Lower leg skin (tissue), 4 donors: ENCODE measurements around the gene FMO2. TPM values are rescaled to one million over a fixed set of nuclear protein-coding genes. Genes with fewer than 3 reads are reported as not detected.

Source experiments
- DNase-seq, 2 donors: peaks; one replicate each; pipeline ENCODE4 v3.0.0-alpha.2; 2019; ENCODE audit warnings: low spot score in 2 of 2
- H3K4me3 ChIP-seq: fragments of 200-600 bp; sonication (generic); 2 replicates; pipeline ENCODE4 v1.5.1; 2017; ENCODE audit warnings: mild to moderate bottlenecking, low read depth; ENCODE audit not compliant: poor library complexity, severe bottlenecking
- POLR2A ChIP-seq, 2 donors: fragments of 450-650 bp; IDR thresholded peaks; one replicate each; pipeline ENCODE4 v1.6.1; 2016 to 2017; ENCODE audit warnings: antibody characterized with exemption in 2 of 2, mild to moderate bottlenecking in 1 of 2, moderate library complexity in 1 of 2
- WGBS, 2 donors: methylation state at CpG; one replicate each; pipeline ENCODE4 v1.1.5; 2018; 5-methylcytosine and 5-hydroxymethylcytosine counted together
- intact Hi-C: fragments of 100-400 bp; cut with DNase I; formaldehyde crosslinking; loops from one replicate; pipeline ENCODE4 v1.15.0; 2023; ENCODE audit warnings: low total_unique reads
- total RNA-seq, 4 donors: library from RNA; depleted of rRNA; stranded (reverse); fragments of >200 nt; gene quantifications; one replicate each; pipeline ENCODE4 v1.1.0, GENCODE V29; 2016
- TF ChIP-seq, protein P1 (sequence below), 3 donors: fragments of 450-650 bp; IDR thresholded peaks; one replicate each; pipeline ENCODE4 v1.5.1; 2016; ENCODE audit warnings: antibody characterized with exemption in 3 of 3, mild to moderate bottlenecking in 3 of 3, moderate library complexity in 2 of 3

The FMO2 gene, protein sequence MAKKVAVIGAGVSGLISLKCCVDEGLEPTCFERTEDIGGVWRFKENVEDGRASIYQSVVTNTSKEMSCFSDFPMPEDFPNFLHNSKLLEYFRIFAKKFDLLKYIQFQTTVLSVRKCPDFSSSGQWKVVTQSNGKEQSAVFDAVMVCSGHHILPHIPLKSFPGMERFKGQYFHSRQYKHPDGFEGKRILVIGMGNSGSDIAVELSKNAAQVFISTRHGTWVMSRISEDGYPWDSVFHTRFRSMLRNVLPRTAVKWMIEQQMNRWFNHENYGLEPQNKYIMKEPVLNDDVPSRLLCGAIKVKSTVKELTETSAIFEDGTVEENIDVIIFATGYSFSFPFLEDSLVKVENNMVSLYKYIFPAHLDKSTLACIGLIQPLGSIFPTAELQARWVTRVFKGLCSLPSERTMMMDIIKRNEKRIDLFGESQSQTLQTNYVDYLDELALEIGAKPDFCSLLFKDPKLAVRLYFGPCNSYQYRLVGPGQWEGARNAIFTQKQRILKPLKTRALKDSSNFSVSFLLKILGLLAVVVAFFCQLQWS
- total RNA-seq, result 10 to 100 TPM in 1 of 4 donors, 1 to 10 TPM in 3; 2.5 to 11.1 (median 9.8) TPM

DNA sequence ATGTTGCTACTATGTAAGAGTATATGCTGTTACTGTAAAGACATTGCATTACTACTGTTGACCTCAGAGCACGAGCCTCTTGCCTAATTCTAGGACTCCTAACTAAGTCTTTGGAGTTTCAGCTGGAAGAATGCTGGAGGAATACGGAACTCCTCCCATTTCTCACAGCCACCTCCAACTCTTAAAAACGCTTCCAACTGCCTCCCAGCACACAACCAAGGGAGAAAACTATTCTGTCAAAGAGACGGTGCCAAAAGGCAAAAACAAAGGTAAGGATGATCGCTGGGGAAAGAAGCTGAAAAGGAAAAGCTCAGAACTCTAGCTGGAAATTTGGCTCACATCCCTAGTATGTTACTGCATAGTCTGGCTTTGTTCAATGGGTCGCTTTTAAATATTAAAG is at the start of gene FMO2:
Gene FMO2, plus strand, starts transcription at position 210 of the 400 bp plus-strand sequence. CDS start 414 bp downstream, outside the sequence.
- H3K4me3 ChIP-seq, result no peak within 1 kb of the TSS
- no peak for DNase-seq
- intact Hi-C loops, result no loop called here
- TF ChIP-seq, protein P1, sequence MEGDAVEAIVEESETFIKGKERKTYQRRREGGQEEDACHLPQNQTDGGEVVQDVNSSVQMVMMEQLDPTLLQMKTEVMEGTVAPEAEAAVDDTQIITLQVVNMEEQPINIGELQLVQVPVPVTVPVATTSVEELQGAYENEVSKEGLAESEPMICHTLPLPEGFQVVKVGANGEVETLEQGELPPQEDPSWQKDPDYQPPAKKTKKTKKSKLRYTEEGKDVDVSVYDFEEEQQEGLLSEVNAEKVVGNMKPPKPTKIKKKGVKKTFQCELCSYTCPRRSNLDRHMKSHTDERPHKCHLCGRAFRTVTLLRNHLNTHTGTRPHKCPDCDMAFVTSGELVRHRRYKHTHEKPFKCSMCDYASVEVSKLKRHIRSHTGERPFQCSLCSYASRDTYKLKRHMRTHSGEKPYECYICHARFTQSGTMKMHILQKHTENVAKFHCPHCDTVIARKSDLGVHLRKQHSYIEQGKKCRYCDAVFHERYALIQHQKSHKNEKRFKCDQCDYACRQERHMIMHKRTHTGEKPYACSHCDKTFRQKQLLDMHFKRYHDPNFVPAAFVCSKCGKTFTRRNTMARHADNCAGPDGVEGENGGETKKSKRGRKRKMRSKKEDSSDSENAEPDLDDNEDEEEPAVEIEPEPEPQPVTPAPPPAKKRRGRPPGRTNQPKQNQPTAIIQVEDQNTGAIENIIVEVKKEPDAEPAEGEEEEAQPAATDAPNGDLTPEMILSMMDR (IDR thresholded peaks at IDR 0.05), result no peak
- TF ChIP-seq POLR2A (IDR thresholded peaks at IDR 0.05), result no peak
- 25 to 31% methylated on average over 6 of the region's 6 CpGs for WGBS, 2 donors

DNA sequence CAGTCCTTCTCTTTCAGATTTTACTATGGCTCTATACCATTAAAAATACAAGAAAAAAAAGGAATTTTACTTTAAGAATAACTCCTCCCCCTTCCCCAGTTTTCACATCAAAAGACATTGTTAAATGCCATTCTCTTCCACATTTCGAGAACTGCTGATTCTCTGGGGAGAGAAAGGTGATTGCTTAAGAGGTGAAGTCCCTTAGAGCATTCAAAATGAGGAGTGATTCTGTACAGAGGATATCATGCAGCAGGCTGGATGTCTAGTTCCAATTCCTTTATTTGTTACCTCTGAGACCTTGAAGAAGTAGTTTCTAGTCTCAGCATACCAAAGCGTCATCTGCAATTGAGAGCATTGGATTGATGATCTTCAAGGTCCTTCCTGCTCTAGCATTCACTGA is 47.5 kb upstream of the FMO2 start:
- intact Hi-C loops, result no loop called here
- DNase-seq, result no peak
- TF ChIP-seq, protein P1 (IDR thresholded peaks at IDR 0.05), result no peak
- no peak for TF ChIP-seq POLR2A (IDR thresholded peaks at IDR 0.05)
- 65 to 74% methylated on average over 2 of the region's 2 CpGs for WGBS, 2 donors
- no peak overlapping the region for H3K4me3 ChIP-seq

DNA sequence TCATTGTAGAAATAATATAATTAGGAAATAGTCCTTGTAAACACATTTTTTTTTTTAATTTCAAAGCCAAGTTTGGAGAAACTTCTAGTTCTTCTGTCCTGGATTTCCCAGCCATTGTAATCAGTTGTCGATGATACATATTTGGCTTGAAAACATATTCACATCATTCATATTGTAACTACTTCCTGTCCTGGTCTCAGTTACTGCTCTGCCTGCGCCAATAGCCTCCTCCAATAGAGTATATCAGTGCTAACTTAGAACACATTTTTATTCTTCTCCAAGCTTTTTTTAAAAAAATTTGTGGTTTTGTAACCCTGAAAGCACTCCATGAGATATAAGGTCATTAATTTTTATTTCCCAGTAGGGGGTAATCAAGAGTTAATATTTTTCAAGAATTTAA is 46.1 kb upstream of the FMO2 start:
- intact Hi-C loops, result no loop called here
- WGBS, 2 donors, result 53 to 60% methylated on average over 2 of the region's 2 CpGs
- TF ChIP-seq, protein P1 (IDR thresholded peaks at IDR 0.05), result no peak
- no peak for TF ChIP-seq POLR2A (IDR thresholded peaks at IDR 0.05)
- no peak overlapping the region for H3K4me3 ChIP-seq
- DNase-seq, result peak in 1 of 2 donors; percentile 26

DNA sequence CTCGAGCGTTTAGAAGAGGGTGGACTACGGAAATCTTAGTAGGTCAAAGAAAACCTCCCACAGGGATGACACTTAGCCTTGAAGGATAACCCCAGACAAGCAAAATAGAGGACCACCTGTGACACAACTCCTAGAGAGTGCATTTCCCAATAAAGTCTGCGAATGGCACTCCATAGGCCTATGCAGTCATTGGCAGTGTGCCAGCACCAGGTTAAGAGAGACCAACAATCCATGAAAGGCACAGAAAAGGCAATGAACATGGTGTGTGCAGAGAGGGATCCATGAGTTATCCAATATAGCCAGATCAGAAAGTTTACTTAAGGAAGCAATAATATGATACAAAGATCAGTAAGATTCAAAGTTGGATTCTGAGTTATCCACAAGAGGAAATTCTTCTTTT is 45.2 kb upstream of the FMO2 start:
- WGBS, 2 donors, result 95% methylated on average over 4 of the region's 4 CpGs
- TF ChIP-seq, protein P1 (IDR thresholded peaks at IDR 0.05), result no peak
- no peak for TF ChIP-seq POLR2A (IDR thresholded peaks at IDR 0.05)

DNA sequence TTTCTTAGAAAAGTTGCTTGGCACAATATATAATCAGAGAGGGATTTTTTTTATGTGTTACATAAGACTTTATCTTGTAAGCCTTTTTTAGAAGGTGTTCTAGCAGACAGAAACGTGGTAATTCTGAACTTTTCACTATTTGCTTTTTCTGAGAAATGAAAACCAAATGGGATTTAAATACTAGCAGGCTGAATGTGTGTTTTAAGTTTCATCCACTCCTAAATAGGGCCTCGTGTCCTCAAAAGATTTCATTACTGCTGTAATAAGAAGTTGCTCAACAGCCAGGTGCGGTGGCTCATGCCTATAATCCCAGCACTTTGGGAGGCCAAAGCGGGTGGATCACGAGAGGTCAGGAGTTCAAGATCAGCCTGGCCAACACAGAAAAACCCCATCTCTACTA is 44.7 kb upstream of the FMO2 start:
- intact Hi-C loops, result no loop called here
- no peak for DNase-seq
- WGBS, 2 donors, result 59 to 66% methylated on average over 5 of the region's 5 CpGs
- H3K4me3 ChIP-seq, result no peak overlapping the region
- TF ChIP-seq POLR2A (IDR thresholded peaks at IDR 0.05), result no peak
- TF ChIP-seq, protein P1 (IDR thresholded peaks at IDR 0.05), result no peak

More for the DNA sequence above, 45.2 kb upstream of the FMO2 start:
- intact Hi-C loops, result no loop called here
- DNase-seq, result no peak
- H3K4me3 ChIP-seq, result no peak overlapping the region
